22Rv1 (cell line): ENCODE results near the gene E2F1.

Source experiments
- ZFX ChIP-seq: fragments of 450-650 bp; IDR thresholded peaks from 2 replicates; pipeline ENCODE4 v1.6.1; 2017; ENCODE audit warnings: antibody characterized with exemption, borderline replicate concordance
- TF ChIP-seq, protein P1 (sequence below): fragments of 450-650 bp; IDR thresholded peaks from 2 replicates; pipeline ENCODE4 v1.5.1; 2017; ENCODE audit warnings: mild to moderate bottlenecking

DNA sequence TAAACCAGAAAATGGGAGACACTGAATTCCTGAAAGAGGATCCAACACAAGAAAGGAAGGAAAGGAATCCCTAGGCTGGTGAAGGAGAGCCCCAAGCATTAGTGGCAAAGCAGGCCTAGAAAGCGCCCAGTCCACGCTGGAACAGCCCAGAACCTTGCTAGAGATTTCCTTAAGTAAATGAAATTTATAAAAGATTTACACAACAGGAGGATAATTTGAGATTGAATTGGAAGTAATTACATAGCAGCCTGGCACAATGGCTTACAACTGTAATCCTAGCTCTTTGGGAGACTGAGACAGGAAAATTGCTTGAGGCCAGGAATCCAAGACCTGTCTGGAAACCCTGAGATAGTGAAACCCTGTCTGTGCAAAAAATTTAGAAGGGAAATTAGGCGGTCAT is 50.8 kb downstream of the E2F1 start:
- TF ChIP-seq, protein P1, sequence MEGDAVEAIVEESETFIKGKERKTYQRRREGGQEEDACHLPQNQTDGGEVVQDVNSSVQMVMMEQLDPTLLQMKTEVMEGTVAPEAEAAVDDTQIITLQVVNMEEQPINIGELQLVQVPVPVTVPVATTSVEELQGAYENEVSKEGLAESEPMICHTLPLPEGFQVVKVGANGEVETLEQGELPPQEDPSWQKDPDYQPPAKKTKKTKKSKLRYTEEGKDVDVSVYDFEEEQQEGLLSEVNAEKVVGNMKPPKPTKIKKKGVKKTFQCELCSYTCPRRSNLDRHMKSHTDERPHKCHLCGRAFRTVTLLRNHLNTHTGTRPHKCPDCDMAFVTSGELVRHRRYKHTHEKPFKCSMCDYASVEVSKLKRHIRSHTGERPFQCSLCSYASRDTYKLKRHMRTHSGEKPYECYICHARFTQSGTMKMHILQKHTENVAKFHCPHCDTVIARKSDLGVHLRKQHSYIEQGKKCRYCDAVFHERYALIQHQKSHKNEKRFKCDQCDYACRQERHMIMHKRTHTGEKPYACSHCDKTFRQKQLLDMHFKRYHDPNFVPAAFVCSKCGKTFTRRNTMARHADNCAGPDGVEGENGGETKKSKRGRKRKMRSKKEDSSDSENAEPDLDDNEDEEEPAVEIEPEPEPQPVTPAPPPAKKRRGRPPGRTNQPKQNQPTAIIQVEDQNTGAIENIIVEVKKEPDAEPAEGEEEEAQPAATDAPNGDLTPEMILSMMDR = no peak
- TF ChIP-seq ZFX = no peak
